Hepatocyte (in vitro differentiated cells): ENCODE measurements around the gene HMCN1.

Experiments used
- EZH2 ChIP-seq: fragments of 200-600 bp; sonication (generic); IDR thresholded peaks from 2 replicates; pipeline ENCODE4 v1.6.1; 2016; ENCODE audit warnings: antibody characterized with exemption, mild to moderate bottlenecking, borderline replicate concordance
- EZH2phosphoT487 ChIP-seq: fragments of 200-600 bp; sonication (generic); IDR thresholded peaks from one replicate; pipeline ENCODE4 v1.6.1; 2018; ENCODE audit warnings: antibody characterized with exemption, mild to moderate bottlenecking, low read depth, moderate library complexity; ENCODE audit not compliant: unreplicated experiment, severe bottlenecking

GRCh38 chr1:186057086-186057485 lies 322.9 kb downstream of the HMCN1 start:
- no peak for TF ChIP-seq EZH2phosphoT487
- no peak for TF ChIP-seq EZH2
